Right lung (tissue), 5 donors: Measurements from ENCODE around the gene ACP7. TPM values are rescaled to one million over a fixed set of nuclear protein-coding genes. Genes with fewer than 3 reads are reported as not detected.
"Not testable (repeated sequence)": the region's sequence is repeated elsewhere in the genome, so short reads cannot be mapped to it uniquely, and the experiment has no call there.

Experiments used
- DNase-seq, 2 donors: peaks; one replicate each; pipeline ENCODE4 v3.0.0-alpha.2; 2013
- polyA plus RNA-seq, 5 donors: library from polyadenylated mRNA; unstranded; fragments of 120-200 nt; gene quantifications; one replicate each; pipeline versions ENCODE4 v1.2.1 to v1.2.3, GENCODE V29; 2013; ENCODE audit warnings: inconsistent platforms in 1 of 5, low replicate concordance in 1 of 5; ENCODE audit not compliant: insufficient read length in 5 of 5, insufficient read depth in 1 of 5

ACP7 gene
- polyA plus RNA-seq, 5 donors, result 0.08 to 0.16 (median 0.14) TPM

DNA sequence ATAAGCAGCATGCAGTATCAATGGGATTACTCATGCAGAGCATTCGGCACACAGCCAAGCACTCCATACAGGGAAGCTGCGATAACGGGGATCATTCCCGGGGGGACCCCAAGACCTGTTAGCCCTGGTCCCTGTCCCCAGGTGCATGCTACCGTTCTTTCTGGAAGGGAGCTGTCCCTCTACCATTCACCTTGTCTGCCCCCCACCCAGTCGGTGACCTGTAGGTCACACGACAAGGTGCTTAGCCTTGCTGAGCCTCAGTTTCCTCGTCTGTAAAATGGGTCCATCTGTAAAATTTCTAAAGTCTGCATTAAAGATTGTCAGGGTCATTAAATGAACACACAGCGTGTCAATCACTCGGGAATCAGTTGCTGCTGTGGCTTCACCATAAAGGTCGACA lies 6.8 kb upstream of the ACP7 start:
- no peak for DNase-seq

GRCh38 chr19:39078436-39079200 lies 5.5 kb upstream of the ACP7 start:
- DNase-seq, result no peak

GRCh38 chr19:39080431-39080830 lies 3.7 kb upstream of the ACP7 start:
- no peak for DNase-seq

GRCh38 chr19:39082167-39082566 lies 2.0 kb upstream of the ACP7 start:
- no peak for DNase-seq

- DNase-seq, result no peak
These were observed 1.2 kb upstream of the ACP7 start for GRCh38 chr19:39082745-39083598.

DNA sequence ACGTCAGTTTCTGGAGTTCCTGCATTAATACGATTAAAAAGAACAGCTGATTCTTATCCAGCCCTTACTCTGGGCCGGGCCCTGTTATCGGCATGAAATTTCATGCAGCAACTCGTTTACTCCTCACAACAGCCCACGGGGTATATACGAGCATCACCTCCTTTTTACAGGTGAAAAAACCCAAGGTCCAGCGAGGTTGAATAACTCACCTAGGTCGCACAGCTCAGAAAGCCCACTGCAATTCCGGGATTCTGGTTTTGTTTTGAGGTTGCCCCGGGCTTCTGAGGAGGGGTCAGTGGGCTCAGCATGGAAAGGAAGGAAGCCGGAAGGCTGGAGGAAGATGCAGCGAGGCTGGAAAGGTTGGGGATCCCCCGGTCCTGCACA lies 577 bp upstream of the ACP7 start:
- DNase-seq, result no peak

- DNase-seq, result no peak
These were observed 538 bp downstream of the ACP7 start for GRCh38 chr19:39084732-39085080.

DNA sequence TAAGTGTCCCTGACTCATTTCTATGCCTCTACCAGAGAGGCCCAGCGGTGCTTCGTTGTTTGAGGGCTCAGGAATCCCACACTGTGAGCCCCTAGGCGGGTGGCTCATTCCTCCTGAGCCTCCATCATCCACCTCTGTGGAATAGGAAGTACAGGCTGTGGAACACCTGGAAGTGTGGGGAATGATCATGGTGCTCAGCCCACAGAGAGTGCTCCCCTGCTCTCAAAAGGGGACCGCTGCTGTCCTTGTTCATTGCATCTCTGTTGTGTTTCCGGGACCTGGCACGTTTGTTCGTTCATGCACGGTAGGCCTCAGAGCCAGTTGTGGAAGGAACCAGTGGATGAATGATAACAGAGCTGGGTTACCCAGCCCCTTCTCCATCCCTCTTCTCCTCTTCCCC lies 1.2 kb downstream of the ACP7 start:
- DNase-seq, result no peak

DNA sequence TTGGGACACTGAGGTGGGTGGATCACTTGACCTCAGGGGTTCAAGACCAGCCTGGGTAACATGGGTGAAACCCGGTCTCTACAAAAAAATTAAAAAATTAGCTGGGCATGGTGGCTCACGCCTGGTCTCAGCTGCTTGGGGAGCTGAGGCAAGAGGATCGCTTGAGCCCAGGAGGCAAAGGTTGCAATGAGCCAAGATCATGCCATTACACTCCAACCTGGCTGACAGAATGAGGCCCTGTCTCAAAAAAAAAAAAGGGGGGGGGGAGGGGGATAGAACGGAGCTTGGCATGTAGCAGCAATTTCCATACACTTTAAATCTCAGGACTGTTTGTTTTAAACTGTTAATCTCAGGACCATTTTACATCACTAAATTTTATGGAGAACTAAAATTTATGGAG lies 2.2 kb downstream of the ACP7 start:
- DNase-seq, result no peak

DNA sequence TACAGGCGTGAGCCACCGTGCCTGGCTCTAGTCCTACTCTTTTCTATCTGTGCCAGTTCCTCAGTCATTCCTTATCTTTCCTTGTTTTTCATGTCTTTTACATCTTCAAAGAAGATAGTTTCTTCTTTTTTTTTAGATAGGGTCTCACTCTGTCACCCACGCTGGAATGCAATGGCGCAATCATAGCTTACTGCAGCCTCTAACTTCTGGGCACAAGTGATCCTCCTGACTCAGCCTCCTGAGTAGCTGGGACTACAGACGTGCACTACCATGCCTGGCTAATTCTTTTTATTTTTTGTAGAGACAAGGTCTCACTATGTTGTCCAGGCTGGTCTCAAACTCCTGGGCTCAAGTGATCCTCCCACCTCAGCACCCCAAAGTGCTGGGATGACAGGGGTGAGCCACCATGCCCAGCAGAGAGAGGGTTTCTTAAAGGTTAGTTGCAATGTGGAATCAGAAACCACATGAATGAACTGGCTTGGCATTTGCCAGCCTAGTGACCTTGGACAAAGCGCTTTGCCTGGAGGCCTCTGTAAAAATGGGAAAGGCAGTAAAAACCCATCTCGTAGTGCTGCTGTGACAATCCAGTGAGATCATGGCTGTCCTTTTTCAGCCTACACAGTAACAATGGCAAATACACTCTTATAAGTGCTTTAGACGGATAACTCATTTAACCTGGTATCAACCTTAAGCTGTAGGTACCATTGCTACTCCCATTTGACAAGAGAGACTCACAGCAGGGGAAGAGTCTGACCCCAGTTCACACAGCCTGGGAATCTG lies 3.9 kb downstream of the ACP7 start:
- no peak for DNase-seq

DNA sequence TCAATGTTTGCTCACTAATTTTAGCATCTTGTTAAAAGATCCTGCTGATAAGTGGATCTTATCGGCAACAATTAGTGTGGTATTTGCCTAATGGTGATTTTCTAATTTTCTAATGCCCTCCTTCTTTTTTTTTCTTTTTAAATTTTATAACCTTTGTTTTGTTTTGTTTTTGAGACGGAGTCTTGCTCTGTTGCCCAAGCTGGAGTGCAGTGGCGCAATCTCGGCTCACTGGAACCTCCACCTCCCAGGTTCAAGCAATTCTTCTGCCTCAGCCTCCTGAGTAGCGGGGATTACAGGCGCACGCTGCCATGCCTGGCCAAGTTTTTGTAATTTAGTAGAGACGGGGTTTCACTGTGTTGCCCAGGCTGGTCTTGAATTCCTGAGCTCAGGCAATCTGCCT lies 5.8 kb downstream of the ACP7 start:
- not testable (repeated sequence) for DNase-seq

DNA sequence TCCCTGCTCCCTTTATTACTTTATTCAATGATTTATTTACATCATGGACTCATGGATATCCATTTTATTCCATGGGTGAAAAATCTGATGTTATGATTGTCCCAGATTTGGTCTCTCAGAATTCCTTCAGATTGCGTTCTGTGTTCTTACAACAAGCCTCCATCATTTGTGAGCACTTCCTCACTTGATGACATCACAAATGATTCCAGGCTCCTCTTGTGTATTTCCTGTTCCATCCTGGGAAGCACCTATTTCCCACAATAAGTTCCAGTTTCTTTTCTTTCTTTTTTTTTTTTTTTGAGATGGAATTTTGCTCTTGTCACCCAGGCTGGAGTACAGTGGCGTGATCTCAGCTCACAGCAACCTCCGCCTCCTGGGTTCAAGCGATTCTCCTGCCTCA lies 6.7 kb downstream of the ACP7 start:
- no peak for DNase-seq

- not testable (repeated sequence) for DNase-seq
These were observed 11.8 kb downstream of the ACP7 start for GRCh38 chr19:39095799-39096540.

DNA sequence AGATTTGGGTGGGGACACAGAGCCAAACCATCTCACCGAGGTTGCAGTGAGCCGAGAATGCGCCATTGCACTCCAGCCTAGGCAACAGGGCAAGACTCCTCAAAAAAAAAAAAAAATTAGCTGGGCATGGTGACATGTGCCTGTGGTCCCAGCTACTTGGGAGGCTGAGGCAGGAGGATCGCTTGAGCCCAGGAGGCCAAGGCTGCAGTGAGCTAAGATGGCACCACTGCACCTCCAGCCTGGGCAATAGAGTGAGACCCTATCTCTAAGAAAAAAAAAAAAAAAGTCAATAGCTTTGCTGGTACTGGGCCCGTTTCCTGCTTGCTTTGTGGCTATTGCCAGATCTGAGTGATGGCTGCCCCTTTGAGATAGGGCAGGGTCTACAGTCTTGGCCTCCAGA lies 13.1 kb downstream of the ACP7 start:
- no peak for DNase-seq

DNA sequence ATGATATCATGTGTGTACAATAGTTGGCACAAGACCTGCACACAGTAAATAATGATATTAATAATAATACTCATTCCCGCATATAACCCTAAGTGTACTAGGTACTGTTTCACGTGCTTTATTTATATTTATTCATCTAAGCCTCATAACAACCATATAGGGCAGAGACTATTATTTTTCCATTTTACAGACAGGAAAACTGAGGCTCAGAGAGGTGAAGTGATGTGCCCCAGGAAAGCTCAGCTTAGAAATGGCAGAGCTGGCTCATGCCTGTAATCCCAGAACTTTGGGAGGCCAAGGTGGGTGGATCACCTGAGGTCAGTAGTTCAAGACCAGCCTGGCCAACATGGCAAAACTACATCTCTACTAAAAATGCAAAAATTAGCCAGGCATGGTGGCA lies 13.6 kb downstream of the ACP7 start:
- DNase-seq, result no peak

GRCh38 chr19:39098365-39099269 lies 14.4 kb downstream of the ACP7 start:
- DNase-seq, result no peak

DNA sequence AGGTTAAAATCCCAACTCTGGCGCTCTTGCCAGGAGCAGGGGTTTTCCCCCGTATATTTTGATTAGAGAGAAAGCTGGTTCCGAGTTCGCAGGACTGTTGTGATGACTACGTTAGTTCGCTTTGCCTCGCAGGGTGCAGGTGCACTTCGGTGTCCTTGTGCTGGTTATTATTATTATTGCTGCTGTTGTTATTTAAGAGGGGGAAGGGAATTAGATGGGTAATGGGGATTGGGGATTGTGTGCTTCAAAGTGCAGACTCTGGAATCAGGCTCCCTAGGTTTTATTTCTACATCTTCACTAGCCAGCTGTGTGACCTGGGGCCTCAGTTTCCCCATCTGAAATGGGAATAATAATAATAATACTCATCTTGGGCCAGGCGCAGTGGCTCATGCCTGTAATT lies 15.2 kb downstream of the ACP7 start:
- no peak for DNase-seq

DNA sequence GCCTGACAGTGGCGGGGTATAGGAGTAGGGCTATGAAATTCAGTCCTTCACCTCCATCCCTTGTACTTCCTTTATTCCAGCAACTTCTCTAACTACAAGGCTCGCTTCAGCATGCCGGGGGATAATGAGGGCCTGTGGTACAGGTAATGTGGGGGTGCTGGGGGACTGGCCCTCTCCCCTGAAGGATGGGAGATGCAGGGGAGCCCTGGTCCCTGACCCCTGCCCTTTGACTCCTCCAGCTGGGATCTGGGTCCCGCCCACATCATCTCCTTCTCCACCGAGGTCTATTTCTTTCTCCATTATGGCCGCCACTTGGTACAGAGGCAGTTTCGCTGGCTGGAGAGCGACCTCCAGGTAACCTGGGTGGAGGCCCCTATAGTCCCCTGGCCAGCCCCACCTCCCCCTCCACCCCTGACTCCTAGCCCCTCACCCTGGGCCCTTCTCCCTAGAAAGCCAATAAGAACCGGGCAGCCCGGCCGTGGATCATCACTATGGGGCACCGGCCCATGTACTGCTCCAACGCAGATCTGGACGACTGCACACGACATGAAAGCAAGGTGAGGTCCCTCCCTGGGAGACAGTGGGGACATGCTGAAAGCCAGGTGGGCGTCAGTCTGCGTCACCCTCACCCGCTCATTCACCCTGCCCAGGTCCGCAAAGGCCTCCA lies 16.5 kb downstream of the ACP7 start:
- DNase-seq, result no peak

DNA sequence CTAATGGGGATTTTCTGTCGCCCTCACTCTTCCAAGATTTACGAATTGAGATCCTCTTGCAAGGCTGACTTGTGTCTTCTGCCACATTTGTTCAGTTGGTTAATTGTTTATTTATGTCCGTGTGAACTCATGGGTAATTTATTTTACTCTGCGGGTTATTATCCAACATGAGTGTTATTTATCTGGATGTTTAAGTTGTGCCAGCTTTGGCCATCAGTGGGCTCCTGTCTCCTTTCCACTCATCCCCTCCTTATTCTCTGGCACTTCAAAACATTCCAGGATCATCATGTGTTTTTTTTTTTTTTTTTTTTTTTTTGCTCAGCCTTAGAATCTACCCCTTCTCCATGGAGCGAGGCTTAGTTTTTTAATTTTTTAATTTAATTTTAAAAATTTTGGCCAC lies 19.0 kb downstream of the ACP7 start:
- no peak for DNase-seq

- DNase-seq, result no peak
These were observed 20.0 kb downstream of the ACP7 start for GRCh38 chr19:39104186-39104596.
